Measurements from ENCODE around the gene MUCL3.
"Not testable (repeated sequence)": the region's sequence is repeated elsewhere in the genome, so short reads cannot be mapped to it uniquely, and the experiment has no call there.

MUCL3 gene

DNA sequence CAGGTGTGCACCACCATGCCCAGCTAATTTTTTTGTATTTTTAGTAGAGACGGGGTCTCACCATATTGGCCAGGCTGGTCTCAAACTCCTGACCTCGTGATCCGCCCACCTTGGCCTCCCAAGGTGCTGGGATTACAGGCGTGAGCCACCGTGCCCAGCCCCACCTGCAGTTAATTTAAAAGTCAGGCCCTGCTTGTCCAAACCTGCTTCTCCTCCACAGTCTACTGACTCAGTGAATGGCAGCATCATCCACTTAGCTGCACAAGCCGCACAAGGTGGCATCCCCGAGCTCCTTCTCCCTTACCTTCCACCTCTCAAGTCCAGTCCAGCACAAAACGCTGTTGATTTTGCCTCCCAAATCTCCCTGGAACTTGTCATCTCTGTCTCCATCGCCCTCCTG lies 38.6 kb upstream of the MUCL3 start:
- H3K4me1 ChIP-seq (ENCODE audit: control extremely low read depth in 1 of 4, control insufficient read depth in 4 of 4, insufficient read depth in 4 of 4, low read length in 3 of 4); H3K36me3 ChIP-seq (ENCODE audit: control insufficient read depth in 4 of 4, insufficient read depth in 4 of 4, low read length in 3 of 4); H3K27me3 ChIP-seq (replicated peaks in 2 of 5; ENCODE audit: control insufficient read depth in 4 of 5, insufficient read depth in 5 of 5, low read length in 4 of 5); H3K9me3 ChIP-seq (ENCODE audit: control extremely low read depth in 1 of 5, control insufficient read depth in 4 of 5, insufficient read depth in 2 of 5, low read depth in 1 of 5, low read length in 4 of 5); POLR2A ChIA-PET; DNase-seq; H3K4me3 ChIP-seq (ENCODE audit: control insufficient read depth in 1 of 7, extremely low read depth in 1 of 7, insufficient read depth in 4 of 7, low read depth in 2 of 7, low read length in 6 of 7); H3K27ac ChIP-seq (ENCODE audit: insufficient read depth in 1 of 2, low read depth in 1 of 2, low read length in 2 of 2, poor library complexity in 1 of 2, severe bottlenecking in 2 of 2): not testable (repeated sequence)
- CTCF ChIA-PET, result interaction anchor here (1.2 to 1.6 kb wide), 2 partner anchors 12 to 13 kb away, joined by 3 read pairs; partner anchors contain the start of gene VARS2
- 84% methylated on average over 9 of the region's 9 CpGs for WGBS (ENCODE audit: insufficient coverage)

DNA sequence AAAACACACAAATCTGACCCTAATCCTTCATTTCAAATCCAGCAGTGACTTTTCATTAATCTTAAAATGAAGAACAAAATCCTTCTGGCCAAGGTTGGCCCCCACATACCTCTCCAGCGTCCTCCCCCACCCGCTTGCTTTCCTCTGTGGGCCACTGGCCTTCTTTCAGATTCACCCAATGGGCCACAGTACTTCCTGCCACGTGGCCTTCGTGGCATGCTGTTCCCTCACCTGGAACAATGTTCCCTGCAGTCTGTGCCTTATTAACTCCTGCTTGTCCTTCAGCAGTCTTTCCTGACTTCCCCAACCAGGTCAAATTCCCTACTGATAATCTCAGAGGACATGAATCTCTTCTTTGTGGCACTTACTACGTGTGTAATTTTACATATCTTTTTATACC lies 38.1 kb upstream of the MUCL3 start:
- ChIA-PET POLR2A (no interaction called here), CTCF (interaction anchor here (1.6 kb wide), 1 partner anchor 11 kb away, joined by 3 read pairs; the partner anchor contains the start of gene VARS2)
- Histone ChIP-seq H3K4me3 (ENCODE audit: control insufficient read depth in 1 of 7, extremely low read depth in 1 of 7, insufficient read depth in 4 of 7, low read depth in 2 of 7, low read length in 6 of 7) (no peak overlapping the region), H3K27ac (ENCODE audit: insufficient read depth in 1 of 2, low read depth in 1 of 2, low read length in 2 of 2, poor library complexity in 1 of 2, severe bottlenecking in 2 of 2) (no peak overlapping the region), H3K9me3 (ENCODE audit: control extremely low read depth in 1 of 5, control insufficient read depth in 4 of 5, insufficient read depth in 2 of 5, low read depth in 1 of 5, low read length in 4 of 5) (no peaks in the 10 kb centered on the region), H3K36me3 (ENCODE audit: control insufficient read depth in 4 of 4, insufficient read depth in 4 of 4, low read length in 3 of 4) (peaks cover 0 to 2% (median 0%) of the 10 kb centered on the region in 4 experiments), H3K27me3 (replicated peaks in 2 of 5; ENCODE audit: control insufficient read depth in 4 of 5, insufficient read depth in 5 of 5, low read length in 4 of 5) (no peaks in the 10 kb centered on the region), H3K4me1 (ENCODE audit: control extremely low read depth in 1 of 4, control insufficient read depth in 4 of 4, insufficient read depth in 4 of 4, low read length in 3 of 4) (peaks cover 0 to 9% (median 3%) of the 10 kb centered on the region in 4 experiments)
- 63% methylated on average over 4 of the region's 5 CpGs for WGBS (ENCODE audit: insufficient coverage)
- no peak for DNase-seq

DNA sequence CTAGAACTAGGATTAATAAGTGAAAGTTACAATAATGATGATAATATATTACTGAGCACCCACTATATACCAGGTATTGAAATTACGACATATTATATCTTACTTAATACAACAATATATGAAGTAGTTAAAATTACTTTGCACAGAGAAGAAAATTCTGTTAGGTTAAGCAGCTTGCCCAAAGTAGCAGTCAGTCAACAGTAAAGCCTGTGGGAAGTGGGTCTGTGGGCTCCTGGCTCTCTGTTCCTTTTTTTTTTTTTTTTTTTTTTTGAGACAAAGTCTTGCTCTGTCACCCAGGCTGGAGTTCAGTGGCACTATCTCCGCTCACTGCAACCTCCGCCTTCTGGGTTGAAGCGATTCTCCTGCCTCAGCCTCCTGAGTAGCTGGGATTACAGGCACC lies 37.5 kb upstream of the MUCL3 start:
- no peaks in the 10 kb centered on the region for H3K9me3 ChIP-seq (ENCODE audit: control extremely low read depth in 1 of 5, control insufficient read depth in 4 of 5, insufficient read depth in 2 of 5, low read depth in 1 of 5, low read length in 4 of 5)
- H3K27ac ChIP-seq (ENCODE audit: insufficient read depth in 1 of 2, low read depth in 1 of 2, low read length in 2 of 2, poor library complexity in 1 of 2, severe bottlenecking in 2 of 2), result no peak overlapping the region
- peaks cover 2 to 11% (median 4%) of the 10 kb centered on the region in 4 experiments for H3K4me1 ChIP-seq (ENCODE audit: control extremely low read depth in 1 of 4, control insufficient read depth in 4 of 4, insufficient read depth in 4 of 4, low read length in 3 of 4)
- no peak overlapping the region for H3K4me3 ChIP-seq (ENCODE audit: control insufficient read depth in 1 of 7, extremely low read depth in 1 of 7, insufficient read depth in 4 of 7, low read depth in 2 of 7, low read length in 6 of 7)
- POLR2A ChIA-PET, result no interaction called here
- H3K36me3 ChIP-seq (ENCODE audit: control insufficient read depth in 4 of 4, insufficient read depth in 4 of 4, low read length in 3 of 4), result peaks cover 0 to 2% (median 0%) of the 10 kb centered on the region in 4 experiments
- CTCF ChIA-PET, result interaction anchor here (1.4 kb wide), 1 partner anchor 11 kb away, joined by 4 read pairs; the partner anchor contains the start of gene VARS2
- H3K27me3 ChIP-seq (replicated peaks in 2 of 5; ENCODE audit: control insufficient read depth in 4 of 5, insufficient read depth in 5 of 5, low read length in 4 of 5), result no peaks in the 10 kb centered on the region
- no CpG with 5 or more reads among the region's 4 CpGs for WGBS (ENCODE audit: insufficient coverage)
- no peak for DNase-seq

DNA sequence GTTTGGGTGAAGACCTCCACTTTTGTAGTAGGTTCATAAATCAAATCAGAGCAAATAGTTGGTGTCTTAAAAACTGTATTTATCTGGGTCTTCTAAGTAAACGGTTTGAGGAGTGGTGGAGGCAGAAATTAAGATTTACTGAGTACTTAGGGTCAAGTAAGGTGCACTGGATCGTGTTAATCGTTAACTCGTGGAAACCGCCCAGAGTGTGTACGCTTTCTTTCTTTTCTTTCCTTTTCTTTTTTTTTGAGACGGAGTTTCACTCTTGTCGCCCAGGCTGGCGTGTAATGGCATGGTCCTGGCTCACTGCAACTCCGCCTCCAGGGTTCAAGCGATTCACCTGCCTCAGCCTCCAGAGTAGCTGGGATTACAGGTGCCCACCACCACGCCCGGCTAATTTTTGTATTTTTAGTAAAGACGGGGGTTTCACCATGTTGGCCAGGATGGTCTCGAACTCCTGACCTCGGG lies 33.4 kb upstream of the MUCL3 start:
- H3K9me3 ChIP-seq (ENCODE audit: control extremely low read depth in 1 of 5, control insufficient read depth in 4 of 5, insufficient read depth in 2 of 5, low read depth in 1 of 5, low read length in 4 of 5); H3K27ac ChIP-seq (ENCODE audit: insufficient read depth in 1 of 2, low read depth in 1 of 2, low read length in 2 of 2, poor library complexity in 1 of 2, severe bottlenecking in 2 of 2); H3K27me3 ChIP-seq (replicated peaks in 2 of 5; ENCODE audit: control insufficient read depth in 4 of 5, insufficient read depth in 5 of 5, low read length in 4 of 5); DNase-seq; POLR2A ChIA-PET: not testable (repeated sequence)
- 57% methylated on average over 12 of the region's 16 CpGs for WGBS (ENCODE audit: insufficient coverage)
- Histone ChIP-seq H3K4me1 (ENCODE audit: control extremely low read depth in 1 of 4, control insufficient read depth in 4 of 4, insufficient read depth in 4 of 4, low read length in 3 of 4) (peaks cover 8 to 20% (median 13%) of the 10 kb centered on the region in 4 experiments), H3K4me3 (ENCODE audit: control insufficient read depth in 1 of 7, extremely low read depth in 1 of 7, insufficient read depth in 4 of 7, low read depth in 2 of 7, low read length in 6 of 7) (peak overlapping the region in 6 of 7 experiments; percentile 94 to 100 (median 96)), H3K36me3 (ENCODE audit: control insufficient read depth in 4 of 4, insufficient read depth in 4 of 4, low read length in 3 of 4) (peaks cover 3 to 24% (median 16%) of the 10 kb centered on the region in 4 experiments)
- CTCF ChIA-PET, result interaction anchor here (1.0 to 2.1 kb wide), 3 partner anchors 80 to 172 kb away, joined by 3 to 7 read pairs (median 6); no protein-coding TSS in a partner anchor

DNA sequence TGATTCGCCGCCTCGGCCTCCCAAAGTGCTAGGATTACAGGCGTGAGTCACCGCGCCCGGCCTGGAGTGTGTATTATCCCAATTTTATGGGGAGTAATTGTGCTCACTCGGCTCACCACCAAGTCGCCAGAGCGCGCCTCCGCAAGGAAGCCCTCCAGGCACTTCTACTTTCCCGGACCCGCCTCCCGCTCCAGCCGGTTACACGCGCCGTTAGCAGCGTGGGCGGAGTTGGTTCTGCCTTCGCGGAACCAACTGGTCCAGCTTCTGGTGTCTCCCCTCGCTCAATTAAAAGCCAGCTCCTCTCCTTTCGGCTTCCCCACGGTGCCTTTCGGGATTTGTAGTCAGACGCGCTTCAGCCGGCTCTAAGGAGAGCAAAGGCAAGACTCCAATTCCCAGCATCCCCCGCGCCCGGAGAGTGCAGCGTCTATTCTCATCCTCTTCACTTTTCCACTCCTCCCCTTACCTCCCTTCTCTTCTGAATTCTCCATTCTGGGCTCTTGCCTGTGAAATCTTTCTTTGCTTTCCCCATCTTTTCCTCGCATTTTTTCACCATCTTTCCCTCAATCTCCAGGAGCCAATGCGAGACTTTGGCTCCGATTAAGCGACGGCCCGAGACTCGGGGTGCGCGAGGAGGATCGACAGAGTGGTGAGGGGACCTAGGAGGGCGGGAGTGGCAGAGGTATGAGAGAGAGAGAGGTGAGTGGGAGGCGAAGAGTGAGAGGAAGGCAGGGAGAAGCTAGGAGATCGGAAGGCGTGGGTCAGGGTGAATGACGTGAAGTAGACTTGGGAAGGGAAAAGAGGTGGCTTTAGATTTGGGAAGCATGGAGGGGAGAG lies 32.8 kb upstream of the MUCL3 start, which contains the start of gene GTF2H4:
TSS of gene GTF2H4 (plus strand) at position 450 of the 834 bp plus-strand sequence.
- ChIA-PET CTCF (interaction anchor here (1.0 to 2.1 kb wide), 2 partner anchors 86 to 171 kb away, joined by 3 to 7 read pairs; no protein-coding TSS in a partner anchor), POLR2A (no interaction called here)
- H3K27me3 ChIP-seq (replicated peaks in 2 of 5; ENCODE audit: control insufficient read depth in 4 of 5, insufficient read depth in 5 of 5, low read length in 4 of 5), result no peaks in the 10 kb centered on the region
- H3K4me1 ChIP-seq (ENCODE audit: control extremely low read depth in 1 of 4, control insufficient read depth in 4 of 4, insufficient read depth in 4 of 4, low read length in 3 of 4), result peaks cover 8 to 16% (median 13%) of the 10 kb centered on the region in 4 experiments
- H3K27ac ChIP-seq (ENCODE audit: insufficient read depth in 1 of 2, low read depth in 1 of 2, low read length in 2 of 2, poor library complexity in 1 of 2, severe bottlenecking in 2 of 2), result peak within 1 kb of the TSS in 1 of 2 experiments; percentile 72
- peak within 1 kb of the TSS; percentile 94 to 100 (median 96) for H3K4me3 ChIP-seq (ENCODE audit: control insufficient read depth in 1 of 7, extremely low read depth in 1 of 7, insufficient read depth in 4 of 7, low read depth in 2 of 7, low read length in 6 of 7)
- peaks cover 3 to 31% (median 21%) of the 10 kb centered on the region in 4 experiments for H3K36me3 ChIP-seq (ENCODE audit: control insufficient read depth in 4 of 4, insufficient read depth in 4 of 4, low read length in 3 of 4)
- peak; percentile 96 to 97 (median 96) for DNase-seq
- under 1% methylated on average over 44 of the region's 49 CpGs for WGBS (ENCODE audit: insufficient coverage)
- H3K9me3 ChIP-seq (ENCODE audit: control extremely low read depth in 1 of 5, control insufficient read depth in 4 of 5, insufficient read depth in 2 of 5, low read depth in 1 of 5, low read length in 4 of 5), result no peaks in the 10 kb centered on the region

DNA sequence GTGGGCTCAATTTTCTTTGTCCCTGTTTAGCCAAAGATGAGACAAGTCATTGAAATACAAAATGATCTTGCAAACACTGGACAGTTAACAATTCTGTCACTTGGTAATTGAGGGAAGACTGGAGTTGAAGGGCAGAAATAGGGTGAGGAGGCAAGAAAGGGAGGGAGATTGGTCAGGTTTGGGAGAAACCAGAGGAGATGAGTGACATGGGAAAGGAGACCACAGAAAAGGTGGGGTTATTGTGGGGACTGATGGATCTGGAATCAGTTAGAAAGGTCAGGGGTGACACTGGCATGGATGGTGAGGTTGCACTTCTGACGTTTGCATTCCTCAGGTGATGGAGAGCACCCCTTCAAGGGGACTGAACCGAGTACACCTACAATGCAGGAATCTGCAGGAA lies 32.1 kb upstream of the MUCL3 start:
- ChIA-PET CTCF (interaction anchor here (11.1 kb wide), 1 partner anchor 83 kb away, joined by 119 read pairs; no protein-coding TSS in a partner anchor), POLR2A (no interaction called here)
- H3K4me3 ChIP-seq (ENCODE audit: control insufficient read depth in 1 of 7, extremely low read depth in 1 of 7, insufficient read depth in 4 of 7, low read depth in 2 of 7, low read length in 6 of 7), result peak overlapping the region in 6 of 7 experiments; percentile 94 to 99 (median 96)
- H3K27me3 ChIP-seq (replicated peaks in 2 of 5; ENCODE audit: control insufficient read depth in 4 of 5, insufficient read depth in 5 of 5, low read length in 4 of 5), result no peaks in the 10 kb centered on the region
- 31% methylated on average over 2 of the region's 2 CpGs for WGBS (ENCODE audit: insufficient coverage)
- DNase-seq, result no peak
- H3K4me1 ChIP-seq (ENCODE audit: control extremely low read depth in 1 of 4, control insufficient read depth in 4 of 4, insufficient read depth in 4 of 4, low read length in 3 of 4), result peaks cover 8 to 17% (median 16%) of the 10 kb centered on the region in 4 experiments
- H3K27ac ChIP-seq (ENCODE audit: insufficient read depth in 1 of 2, low read depth in 1 of 2, low read length in 2 of 2, poor library complexity in 1 of 2, severe bottlenecking in 2 of 2), result peak overlapping the region in 1 of 2 experiments; percentile 72
- no peaks in the 10 kb centered on the region for H3K9me3 ChIP-seq (ENCODE audit: control extremely low read depth in 1 of 5, control insufficient read depth in 4 of 5, insufficient read depth in 2 of 5, low read depth in 1 of 5, low read length in 4 of 5)
- H3K36me3 ChIP-seq (ENCODE audit: control insufficient read depth in 4 of 4, insufficient read depth in 4 of 4, low read length in 3 of 4), result peaks cover 3 to 34% (median 24%) of the 10 kb centered on the region in 4 experiments
